Activated CD4-positive, alpha-beta T cell treated with anti-CD3 and anti-CD28 coated beads, Interleukin-2, amount 50 U/mL, for 24 hours (primary cell): ENCODE results near the gene CHID1.

Experiments used
- DNase-seq, 2 donors: peaks; one replicate each; pipeline ENCODE4 v3.0.0-alpha.2; 2020; ENCODE audit warnings: low read depth in 1 of 2, low spot score in 1 of 2

CHID1 gene

GRCh38 chr11:865462-866430, 44.9 kb downstream of the CHID1 start:
- DNase-seq = no peak

GRCh38 chr11:864898-865297, 45.7 kb downstream of the CHID1 start:
- DNase-seq = no peak

- DNase-seq = no peak
Measured at GRCh38 chr11:863910-864827, 46.4 kb downstream of the CHID1 start.

GRCh38 chr11:863023-863909, 47.3 kb downstream of the CHID1 start:
- no peak for DNase-seq

GRCh38 chr11:862696-863022, 48.0 kb downstream of the CHID1 start:
- no peak for DNase-seq

- DNase-seq = no peak
Measured at GRCh38 chr11:862081-862661, 48.4 kb downstream of the CHID1 start.

- no peak for DNase-seq
Measured at GRCh38 chr11:861105-861479, 49.5 kb downstream of the CHID1 start.

GRCh38 chr11:860234-861104, 50.1 kb downstream of the CHID1 start:
- DNase-seq = no peak

GRCh38 chr11:859394-860131, 51.0 kb downstream of the CHID1 start:
- no peak for DNase-seq

- no peak for DNase-seq
Measured at GRCh38 chr11:858762-859339, 51.8 kb downstream of the CHID1 start.

GRCh38 chr11:858053-858761, 52.4 kb downstream of the CHID1 start:
- DNase-seq = no peak

GRCh38 chr11:856397-856796, 54.2 kb downstream of the CHID1 start:
- no peak for DNase-seq

GRCh38 chr11:855796-856195, 54.8 kb downstream of the CHID1 start:
- DNase-seq = no peak

- no peak for DNase-seq
Measured at GRCh38 chr11:855330-855674, 55.3 kb downstream of the CHID1 start.

GRCh38 chr11:854601-855329, 55.8 kb downstream of the CHID1 start:
- no peak for DNase-seq

GRCh38 chr11:853682-854448, 56.7 kb downstream of the CHID1 start:
- no peak for DNase-seq

GRCh38 chr11:852762-853161, 57.8 kb downstream of the CHID1 start:
- no peak for DNase-seq
